GM18861 (cell line): ENCODE measurements around the gene HOXB8.

Experiments used
- ATAC-seq: cut with Tn5 transposase; IDR thresholded peaks from one replicate; pipeline ENCODE4 v1.9.1; 2021; ENCODE audit not compliant: unreplicated experiment

Gene HOXB8

DNA sequence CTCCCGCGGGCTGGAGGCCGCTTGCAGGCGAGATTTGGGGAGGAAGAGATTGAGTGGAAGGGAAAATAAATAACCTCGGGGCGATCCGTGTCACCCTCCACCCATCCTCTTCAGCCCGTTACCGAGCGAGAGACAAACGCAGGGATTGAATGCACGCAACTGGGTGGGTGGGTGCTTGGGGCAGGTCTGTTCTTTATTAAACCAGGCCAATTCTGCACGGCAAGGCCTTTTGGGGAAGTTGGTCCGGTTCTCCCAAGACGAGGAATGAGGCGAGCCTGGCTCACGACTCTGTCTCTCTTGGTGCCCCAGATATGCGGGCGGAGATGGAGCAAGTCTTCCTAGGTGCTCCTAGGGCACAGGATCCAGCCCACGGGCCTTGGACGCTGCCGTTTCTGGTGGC is 3.9 kb downstream of the HOXB8 start:
- no peak for ATAC-seq

DNA sequence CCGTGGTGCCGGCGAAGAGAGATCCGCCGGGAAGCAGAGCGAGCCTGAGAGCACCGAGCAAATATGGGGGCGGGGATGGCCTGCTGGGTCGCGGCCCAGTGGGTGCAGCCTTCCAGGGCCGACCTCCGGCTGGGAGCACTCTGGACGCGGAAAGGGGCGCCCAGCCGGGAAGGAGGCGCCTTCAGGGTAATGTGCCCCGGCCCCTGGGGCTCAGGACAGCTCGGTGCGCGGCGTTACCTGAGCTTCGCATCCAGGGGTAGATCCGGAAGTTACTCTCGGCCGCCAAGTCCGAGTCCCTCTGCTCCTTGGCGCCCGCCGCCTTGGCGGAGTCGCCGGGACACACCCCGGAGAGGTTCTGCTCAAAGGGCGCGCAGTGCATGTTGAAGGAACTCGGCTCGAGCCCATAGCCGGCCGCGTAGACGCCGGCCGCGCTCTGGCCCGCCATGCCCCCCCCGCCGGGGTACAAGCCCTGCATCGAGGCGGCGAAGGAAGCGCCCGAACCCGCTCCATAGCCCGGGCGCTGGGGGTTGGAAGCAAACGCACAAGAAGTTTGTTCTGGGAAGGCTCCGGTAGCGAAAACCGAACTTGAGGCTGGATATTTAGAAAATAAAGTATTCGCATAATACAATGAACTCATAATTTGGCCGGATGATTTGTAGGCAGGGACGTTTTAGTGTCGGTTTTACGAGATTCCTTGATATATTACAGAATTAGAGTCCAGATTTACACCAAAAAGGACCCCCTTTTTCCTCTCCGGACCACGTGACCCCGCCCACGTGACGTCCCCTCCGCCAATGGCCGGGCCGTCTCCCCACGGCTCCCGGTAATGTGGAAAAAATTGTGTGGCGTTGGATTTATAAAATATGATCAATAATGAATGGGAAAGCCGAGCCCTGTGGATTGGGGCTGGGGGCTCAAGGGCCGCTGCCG is 4.5 kb downstream of the HOXB8 start, which contains the start of gene HOXB7:
Gene HOXB7, minus strand, starts transcription at position 736 of the 930 bp plus-strand sequence. Its CDS starts 99 bp downstream, at position 637.
- no peak for ATAC-seq

DNA sequence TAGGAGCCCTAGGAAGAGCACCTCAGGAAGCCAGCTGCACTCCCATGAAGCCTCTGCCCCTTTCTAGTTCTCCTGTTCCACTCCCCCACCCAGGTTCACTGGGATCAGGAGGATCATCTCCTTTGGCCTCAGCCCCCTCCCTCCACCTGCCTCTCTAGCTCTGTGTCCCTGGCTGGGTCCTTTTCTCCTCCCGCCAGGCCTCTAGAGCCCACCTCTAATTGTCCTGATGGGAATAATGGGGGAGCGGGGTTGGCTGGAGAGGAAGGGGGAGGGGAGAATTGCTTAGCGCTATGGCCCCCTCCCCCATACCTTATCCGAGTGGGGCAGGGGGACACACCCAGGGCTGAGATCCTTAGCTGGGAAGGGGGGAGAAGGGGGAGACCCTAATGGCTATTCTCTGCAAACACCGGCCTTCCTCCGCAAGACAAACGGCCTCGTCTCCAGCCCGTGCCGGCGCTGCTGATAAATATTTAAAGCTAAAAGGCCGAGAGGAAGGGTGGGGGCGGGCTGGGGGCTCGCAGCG is 5.3 kb downstream of the HOXB8 start:
- no peak for ATAC-seq

DNA sequence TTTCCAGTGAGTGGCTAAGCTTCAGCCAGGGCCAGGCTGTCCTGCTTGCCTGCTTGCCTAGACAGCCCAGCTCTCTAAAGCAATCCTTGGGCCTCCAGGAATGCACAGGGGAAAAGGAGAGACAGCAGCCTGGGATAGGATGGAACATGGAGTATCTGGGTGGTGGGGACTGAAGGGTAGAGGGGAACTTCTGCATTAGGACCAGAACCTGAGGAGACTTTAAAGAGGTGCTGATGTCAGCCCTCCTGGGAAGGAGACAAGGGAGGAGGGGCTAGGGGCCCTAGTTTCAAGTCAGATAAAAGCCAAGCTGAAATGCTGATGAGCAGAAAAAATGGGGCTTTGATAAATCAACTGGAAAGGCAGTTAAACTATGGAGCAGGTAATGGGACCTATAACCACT is 6.1 kb downstream of the HOXB8 start:
- ATAC-seq, result no peak

DNA sequence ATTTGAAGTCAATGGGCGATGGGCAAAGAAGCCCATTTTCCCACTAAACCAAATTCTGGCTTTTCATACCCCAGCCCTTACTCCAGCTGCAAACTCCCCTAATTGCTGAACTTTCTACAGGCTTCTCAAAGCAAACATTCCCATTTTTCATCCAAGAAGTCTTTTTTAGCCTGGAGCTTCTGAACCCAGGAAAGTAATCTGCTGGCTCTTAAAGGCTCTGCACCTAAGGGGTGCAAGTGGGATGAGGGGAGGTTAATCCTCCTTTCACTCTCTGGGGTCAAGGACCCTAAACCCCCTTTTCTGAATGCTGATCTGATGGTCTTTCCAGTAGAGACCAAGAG is 6.6 kb downstream of the HOXB8 start:
- ATAC-seq, result no peak

DNA sequence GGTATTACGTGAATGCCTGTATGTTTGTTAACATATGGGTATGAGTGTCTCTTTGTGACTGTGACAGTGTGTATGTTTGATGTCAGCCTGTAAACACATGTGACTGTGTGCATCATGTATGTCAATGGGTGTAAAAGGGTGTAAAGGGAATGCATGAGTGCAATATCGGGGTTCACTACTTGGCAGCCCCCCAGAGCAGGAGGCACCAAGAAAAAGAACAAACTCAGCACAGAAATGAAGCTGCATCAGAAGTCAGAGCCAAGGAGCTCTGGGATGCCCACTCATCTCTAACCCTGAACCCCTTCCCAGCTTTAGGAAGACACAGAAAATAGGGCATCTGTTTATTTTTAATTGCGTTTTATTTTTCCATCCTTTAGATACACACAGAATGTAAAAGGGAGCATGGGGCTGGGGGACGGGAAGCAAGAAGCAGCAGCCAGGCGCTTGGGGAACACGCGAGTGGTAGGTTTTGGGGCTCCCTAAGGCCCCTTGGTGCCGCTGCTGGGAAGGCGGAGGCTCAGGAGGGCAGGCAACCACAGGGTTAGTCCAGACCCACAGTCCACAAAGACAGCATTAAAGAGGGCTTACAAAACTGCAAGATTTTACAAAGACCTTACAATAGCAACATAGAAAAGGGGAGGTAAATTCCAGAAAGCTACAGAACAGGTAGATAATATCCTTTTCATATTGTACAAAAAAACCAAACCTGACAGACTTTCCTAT is 8.0 kb downstream of the HOXB8 start:
- ATAC-seq, result no peak

DNA sequence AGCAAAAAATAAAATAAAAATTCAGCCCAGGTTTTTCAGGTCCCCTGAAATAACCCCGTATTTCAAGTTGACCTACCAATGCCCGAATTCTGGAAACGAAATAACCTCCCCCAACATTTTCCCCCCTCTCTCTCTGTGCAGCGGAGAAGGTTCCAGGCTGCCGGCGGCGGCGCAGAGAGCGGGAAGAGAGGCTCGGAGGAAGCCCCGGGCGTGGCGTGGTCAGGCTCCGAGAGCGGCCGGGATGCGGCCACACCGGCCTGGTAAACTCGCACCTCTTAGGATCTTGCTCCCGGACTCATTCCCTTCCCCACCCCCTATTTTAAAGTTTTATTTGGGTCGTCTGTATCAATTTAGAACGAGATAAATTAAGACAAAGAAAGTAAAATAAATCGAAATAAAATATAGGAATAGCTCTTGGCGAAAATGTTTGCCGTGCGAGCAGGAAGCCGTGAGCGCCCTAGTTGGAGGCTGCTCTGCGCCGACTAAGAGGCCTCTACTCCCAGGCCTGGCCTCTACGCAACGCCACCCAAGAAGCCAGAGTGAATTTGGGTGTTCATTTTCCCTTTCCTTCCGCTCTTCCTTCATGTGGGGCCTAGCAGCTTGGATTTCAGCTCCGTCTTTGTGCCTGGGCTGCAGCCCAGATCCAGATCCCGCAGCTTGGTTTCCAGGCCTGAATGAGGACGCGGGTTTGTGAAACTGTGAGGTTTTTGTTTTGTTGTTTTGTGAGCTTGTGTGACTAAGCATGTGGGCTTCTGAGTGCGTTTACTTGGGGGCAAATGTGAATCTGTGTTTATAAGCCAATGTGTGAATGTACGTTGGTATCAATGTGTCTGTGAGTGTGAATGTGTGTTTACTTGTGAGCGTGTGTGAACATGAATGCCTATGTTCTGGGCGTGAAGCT is 8.9 kb downstream of the HOXB8 start:
- ATAC-seq, result no peak

DNA sequence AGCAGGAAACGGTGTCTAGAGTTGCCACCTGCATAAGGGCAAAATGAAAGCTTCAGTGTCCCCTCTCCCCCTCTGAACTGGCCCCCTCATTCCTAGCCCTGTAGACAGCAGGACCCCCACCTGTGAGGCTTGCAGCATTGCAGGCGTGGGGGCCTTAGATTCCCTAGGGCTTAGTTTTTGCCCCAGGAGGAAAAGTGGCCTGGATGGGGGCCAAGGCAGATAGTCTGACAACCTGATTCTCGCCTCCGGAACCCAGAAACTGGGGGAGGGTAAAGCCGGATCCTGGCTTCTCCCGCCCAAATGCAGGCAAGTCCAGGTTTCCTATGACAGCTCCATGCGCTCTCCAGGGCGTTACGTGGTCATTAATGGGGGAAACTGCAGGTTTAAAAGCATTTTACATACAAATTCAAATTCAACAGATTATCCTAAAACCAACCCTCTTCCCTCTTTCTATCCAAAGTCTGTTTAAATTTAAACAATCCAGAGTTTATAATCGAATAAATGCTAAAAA is 9.6 kb downstream of the HOXB8 start:
- no peak for ATAC-seq

DNA sequence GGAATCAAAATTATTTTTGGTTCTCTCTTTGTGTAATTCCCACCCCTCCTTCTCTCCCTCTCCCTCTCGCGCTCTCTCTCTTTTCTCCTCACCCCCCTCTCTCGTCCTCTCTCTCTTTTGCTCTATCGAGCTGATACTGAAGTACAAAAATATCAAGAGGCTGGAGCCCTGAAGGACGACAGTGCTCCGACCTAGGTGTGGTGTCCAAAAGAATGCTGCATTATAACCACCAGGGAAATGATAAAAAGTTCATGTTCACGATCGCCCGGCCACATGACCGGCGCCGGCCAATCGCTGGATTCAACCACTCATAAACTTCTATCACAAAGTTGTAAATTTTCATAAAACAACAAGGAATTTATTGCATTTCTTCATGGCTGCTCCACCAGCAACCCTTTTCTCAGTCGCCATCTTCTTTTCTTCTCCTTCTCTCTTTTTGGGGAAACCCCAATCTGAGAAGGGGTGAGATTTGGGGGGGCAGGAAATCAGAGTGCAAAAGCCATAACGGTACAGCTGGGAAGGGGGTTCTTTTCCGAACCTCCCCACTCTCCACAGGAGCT is 10.2 kb downstream of the HOXB8 start, which contains the start of gene HOXB6:
Gene HOXB6, minus strand, starts transcription at position 217 of the 560 bp plus-strand sequence. CDS start 6,836 bp downstream, outside the sequence.
- no peak for ATAC-seq

DNA sequence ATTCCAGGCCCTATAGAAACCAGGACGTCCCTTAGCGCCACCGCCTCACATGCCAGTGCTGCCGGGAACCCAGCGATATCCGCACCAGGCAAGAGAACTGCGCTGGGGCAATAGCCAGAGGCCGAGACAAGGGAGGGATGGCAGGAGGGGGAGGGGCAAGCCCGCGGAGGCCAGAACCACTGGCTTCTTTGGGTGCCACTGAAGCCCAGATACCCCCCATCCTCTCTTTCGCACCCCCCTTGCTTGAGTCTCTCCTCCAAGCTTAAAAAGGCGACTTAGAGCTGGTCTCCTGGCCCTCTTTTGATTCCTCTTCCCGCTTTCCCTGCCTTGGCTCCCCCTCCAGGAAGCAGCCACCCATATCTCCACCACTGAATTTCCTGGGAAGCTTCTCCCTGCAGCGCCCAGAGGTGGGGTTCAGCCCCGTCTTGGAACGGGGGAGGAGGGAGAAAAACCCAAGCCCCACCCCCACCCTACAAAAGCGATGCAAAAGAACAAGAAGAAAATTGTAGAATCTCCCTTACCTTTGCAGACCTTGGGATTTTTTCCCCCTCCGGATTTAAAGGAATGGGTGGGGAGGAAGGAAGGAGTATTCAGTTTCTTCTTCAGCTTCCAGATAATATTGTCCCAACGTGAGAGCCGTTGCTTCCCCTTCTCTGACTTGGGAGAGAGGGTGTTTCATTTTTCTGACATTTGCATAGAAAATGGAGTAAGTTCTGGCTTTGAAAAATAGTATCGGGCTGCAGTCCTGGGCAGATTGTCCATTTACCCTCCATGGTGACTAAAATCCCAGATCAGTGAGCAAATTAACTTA is 10.9 kb downstream of the HOXB8 start:
- ATAC-seq, result no peak

DNA sequence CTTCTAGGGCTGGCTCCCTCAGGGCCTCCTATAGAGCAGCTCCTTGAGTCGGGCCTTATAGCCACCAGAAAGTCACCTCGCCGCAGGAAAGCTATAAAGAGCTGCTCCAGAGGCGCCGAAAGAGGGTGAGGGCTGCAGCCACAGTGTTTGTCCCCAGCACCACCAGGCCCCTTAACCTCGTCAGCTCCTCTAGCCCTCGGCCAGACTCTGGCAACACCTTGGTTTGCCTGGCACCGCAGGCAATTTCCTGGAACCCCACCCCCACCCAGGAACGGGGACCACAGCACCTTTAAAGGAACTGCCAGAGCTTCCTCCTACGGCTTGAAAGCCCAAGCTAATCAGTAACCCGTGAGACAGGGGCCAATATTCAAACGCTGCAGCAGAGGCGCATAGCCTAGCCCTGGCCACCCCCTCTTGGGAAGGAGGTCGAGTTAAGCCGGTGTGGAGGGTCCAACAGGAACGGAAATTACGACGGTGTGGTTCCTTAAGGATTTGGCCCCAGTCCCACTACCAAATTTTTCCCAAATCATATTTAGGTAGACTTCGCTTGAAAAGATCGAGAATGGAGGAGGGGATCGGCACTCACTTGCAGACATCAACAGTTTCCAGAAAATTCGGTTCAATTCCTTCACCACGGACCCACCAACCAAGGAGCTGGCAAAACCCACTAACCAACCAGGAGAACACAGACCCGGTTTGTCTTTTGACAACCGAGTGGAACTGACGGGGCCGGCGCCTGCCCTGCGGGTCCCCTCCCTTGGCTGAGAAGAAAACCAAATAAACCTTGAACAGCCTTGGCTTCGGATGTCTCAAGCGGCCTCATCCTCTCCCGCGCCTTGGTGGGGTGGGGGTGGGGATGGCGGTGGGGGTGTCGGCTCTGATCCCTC is 13.3 kb downstream of the HOXB8 start:
- no peak for ATAC-seq

DNA sequence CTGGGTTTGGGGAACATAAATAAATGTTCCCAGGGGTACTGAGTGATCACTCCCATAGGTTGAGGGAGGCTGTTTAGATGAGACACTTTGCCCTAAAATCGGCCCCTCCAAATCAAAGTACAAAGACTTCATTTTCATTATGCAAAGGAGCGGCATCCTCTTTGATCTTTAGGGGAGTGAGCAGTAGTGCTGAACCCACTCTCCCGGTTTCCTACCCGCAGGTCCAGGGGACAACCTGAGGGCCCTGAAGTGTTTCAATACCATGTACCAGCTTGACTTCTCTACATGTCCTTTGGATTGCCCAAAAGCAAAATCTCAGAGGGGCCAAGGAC is 13.9 kb downstream of the HOXB8 start:
- ATAC-seq, result no peak

DNA sequence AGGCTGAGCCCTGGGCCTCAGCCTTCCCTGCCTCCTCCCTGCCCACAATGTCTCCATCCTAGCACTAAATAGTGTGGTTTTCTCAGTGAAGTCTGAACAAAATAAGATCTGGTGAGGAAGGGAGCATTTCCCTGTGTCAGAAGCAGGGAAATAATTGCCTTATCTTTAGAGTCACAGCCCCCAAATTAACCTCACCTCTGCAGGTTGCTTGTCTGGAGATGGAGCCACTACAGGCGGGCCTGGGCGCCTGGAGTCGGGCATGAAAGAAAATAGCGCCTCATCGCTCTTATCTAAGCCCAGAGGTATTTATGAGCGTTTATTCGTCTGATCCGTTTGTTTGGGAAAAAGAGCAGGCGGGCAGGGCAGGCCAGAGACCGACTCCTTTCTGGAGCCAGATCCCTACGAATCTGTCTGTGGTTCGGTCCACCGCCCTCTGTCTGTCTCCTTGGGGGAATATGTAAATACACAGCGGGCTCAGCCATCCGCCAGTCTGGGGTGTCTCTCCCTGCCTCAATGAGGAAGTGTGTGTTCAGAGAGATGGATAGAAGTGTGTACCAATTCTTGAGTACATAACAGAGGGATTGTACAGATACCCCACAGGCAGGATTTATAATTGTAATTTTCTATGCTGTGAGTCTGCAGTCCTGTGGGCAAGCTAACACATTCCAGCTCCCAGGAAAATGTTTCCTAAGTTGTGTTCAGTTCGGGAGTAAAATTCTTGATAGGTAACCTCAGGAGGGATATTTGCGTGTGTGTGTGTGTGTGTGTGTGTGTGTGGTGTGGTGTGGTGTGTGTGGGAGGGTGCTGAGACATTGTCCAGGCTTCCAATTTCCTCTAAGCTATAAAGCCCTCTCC is 14.6 kb downstream of the HOXB8 start:
- no peak for ATAC-seq

DNA sequence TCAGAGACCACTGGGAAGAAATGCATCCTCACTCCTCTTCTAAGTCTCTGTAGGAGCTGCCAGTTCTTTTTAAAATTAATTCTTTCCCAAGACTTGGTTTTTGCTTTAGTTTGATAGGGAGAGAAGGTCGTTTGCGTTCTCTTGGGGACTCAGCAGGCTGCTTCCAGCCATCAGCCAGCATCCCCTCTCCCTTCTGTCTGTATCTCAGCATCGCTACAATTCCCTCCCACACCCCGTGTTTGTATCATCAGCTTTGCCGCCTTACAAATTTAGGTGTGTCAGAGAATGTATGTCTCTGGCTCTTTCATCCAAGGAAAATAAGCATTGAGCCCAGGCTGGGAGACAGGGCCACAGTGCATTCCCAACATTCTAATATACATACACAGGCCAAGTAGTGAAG is 15.7 kb downstream of the HOXB8 start:
- ATAC-seq, result no peak

DNA sequence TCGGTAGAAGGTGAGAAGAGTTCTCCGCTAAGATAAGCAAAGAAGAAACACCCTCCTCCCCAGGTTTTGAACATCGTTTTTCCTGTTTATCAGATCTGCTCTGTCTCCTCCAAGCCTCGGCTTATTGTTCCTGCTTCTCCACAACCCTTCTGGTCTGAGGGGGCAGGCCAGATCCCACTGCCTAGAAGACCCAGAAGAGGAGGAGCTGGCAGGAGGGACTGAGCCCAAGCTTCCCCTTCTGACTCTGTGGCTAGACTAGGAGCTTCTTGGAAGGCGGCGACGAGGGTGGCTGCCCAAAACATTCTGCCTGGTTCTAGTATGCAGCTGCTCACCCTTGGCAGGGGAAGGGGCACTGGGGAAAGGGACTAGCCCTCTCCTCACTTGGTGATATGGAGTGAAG is 16.4 kb downstream of the HOXB8 start:
- ATAC-seq, result no peak

DNA sequence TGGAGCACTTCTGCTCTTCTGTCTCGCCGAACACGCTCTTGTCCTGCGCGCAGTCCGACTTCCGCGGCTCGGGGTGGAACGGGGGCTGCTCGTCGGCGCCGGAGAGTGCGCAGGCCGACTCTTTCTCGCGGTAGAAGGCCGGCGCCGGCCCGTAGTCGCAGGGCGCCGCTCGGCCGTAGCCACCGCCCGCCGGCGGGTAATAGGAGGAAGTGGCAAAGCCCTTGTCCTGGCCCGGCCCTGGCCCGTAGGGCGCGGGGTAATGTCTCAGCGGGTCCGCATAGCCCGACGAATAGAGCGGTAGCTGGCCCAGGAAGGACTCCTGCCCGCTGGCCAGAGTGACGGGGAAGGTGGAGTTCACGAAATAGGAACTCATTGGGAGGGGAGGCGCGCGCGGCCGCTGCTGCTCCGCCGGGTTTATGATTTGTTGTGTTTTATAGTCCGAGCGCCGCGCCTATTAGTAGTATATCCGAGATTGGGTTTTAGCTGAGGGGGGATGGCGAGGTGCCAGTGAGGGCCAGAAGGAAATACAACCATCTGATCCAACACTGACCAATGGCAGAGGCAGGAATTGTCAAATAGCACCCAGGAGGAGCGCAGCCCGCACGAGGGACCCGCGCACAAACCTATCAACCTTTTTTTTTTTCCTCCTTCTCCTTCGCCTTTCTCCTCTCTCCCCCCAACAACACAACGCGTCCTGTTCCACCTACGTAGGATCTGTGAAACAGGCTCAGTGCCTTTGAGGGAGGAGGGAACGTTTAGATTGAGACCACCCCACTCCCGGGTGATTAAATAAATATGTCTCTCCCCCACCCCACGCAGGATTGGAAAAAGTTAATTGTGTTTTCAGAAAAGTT is 17.1 kb downstream of the HOXB8 start:
- ATAC-seq, result no peak

DNA sequence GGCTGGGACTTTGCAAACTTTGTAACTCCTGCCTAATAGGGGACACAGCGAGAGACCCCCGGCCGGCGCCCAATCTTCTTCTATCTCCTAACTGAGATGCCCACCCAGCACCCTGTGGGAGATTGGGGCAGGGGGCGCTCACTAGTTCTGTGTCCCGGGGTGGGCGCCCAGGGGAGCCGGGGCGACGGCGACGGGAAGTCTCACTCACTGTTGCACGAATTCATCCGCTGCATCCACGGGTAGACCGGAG is 17.6 kb downstream of the HOXB8 start:
- no peak for ATAC-seq
